GM21723 (cell line): ENCODE results near the gene PLCD3.

Source experiments
- ATAC-seq: cut with Tn5 transposase; IDR thresholded peaks from one replicate; pipeline ENCODE4 v1.9.1; 2021; ENCODE audit warnings: mild to moderate bottlenecking, moderate library complexity; ENCODE audit not compliant: unreplicated experiment

PLCD3 gene

GRCh38 chr17:45119964-45120363 is 12.4 kb downstream of the PLCD3 start:
- ATAC-seq, result no peak

GRCh38 chr17:45118691-45119090 is 13.6 kb downstream of the PLCD3 start:
- no peak for ATAC-seq

GRCh38 chr17:45117848-45118646 is 14.3 kb downstream of the PLCD3 start:
- ATAC-seq, result no peak

- no peak for ATAC-seq
Measured at GRCh38 chr17:45117334-45117733, 15.0 kb downstream of the PLCD3 start.

- ATAC-seq, result no peak
Measured at GRCh38 chr17:45116434-45117016, 15.8 kb downstream of the PLCD3 start.

- ATAC-seq, result no peak
Measured at GRCh38 chr17:45115871-45116270, 16.4 kb downstream of the PLCD3 start.

GRCh38 chr17:45115015-45115625 is 17.2 kb downstream of the PLCD3 start:
- ATAC-seq, result no peak

- no peak for ATAC-seq
Measured at GRCh38 chr17:45114117-45114932, 18.0 kb downstream of the PLCD3 start.

GRCh38 chr17:45113424-45113754 is 18.9 kb downstream of the PLCD3 start:
- no peak for ATAC-seq

- no peak for ATAC-seq
Measured at GRCh38 chr17:45112559-45113423, 19.5 kb downstream of the PLCD3 start.

- no peak for ATAC-seq
Measured at GRCh38 chr17:45111850-45112249, 20.5 kb downstream of the PLCD3 start.

- ATAC-seq, result no peak
Measured at GRCh38 chr17:45110676-45111611, 21.4 kb downstream of the PLCD3 start.

- no peak for ATAC-seq
Measured at GRCh38 chr17:45108595-45109521, 23.5 kb downstream of the PLCD3 start.

GRCh38 chr17:45108051-45108450 is 24.3 kb downstream of the PLCD3 start:
- ATAC-seq, result no peak

- ATAC-seq, result no peak
Measured at GRCh38 chr17:45107293-45108010, 24.9 kb downstream of the PLCD3 start.

- ATAC-seq, result no peak
Measured at GRCh38 chr17:45106582-45106981, 25.7 kb downstream of the PLCD3 start.

- ATAC-seq, result no peak
Measured at GRCh38 chr17:45106096-45106495, 26.2 kb downstream of the PLCD3 start.
